Suprapubic skin (tissue), 3 donors: Measurements from ENCODE around the gene CRYBG1.

Experiments
- POLR2A ChIP-seq, 2 donors: fragments of 450-650 bp; IDR thresholded peaks; one replicate each; pipeline ENCODE4 v1.6.1; 2017; ENCODE audit warnings: antibody characterized with exemption in 2 of 2, mild to moderate bottlenecking in 2 of 2, moderate library complexity in 2 of 2
- TF ChIP-seq, protein P1 (sequence below), 2 donors: fragments of 200-600 bp in 1 of 2; fragments of 450-650 bp in 1 of 2; sonication (generic) in 1 of 2; IDR thresholded peaks; one replicate each; pipeline ENCODE4 v1.5.1; 2016 to 2019; ENCODE audit warnings: antibody characterized with exemption in 2 of 2, mild to moderate bottlenecking in 1 of 2, moderate library complexity in 1 of 2

DNA sequence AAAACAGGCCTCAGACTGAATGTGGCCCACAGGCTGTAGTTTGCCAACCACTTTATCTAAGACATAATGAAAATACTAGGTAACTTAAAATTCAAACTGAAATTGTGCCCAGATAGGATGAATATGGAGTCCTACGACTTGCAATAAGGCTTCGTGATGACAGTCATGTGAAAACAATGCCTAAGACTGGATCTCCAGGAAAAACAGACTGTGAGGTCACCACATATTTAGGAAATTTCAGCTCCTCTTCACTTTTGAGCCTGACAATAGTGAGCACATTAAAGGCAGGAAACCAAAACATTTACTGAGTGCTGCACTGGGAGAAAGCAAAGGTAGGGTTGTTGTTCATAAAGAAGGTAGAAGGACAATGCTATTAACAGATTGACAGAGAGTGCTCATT is 218.8 kb downstream of the CRYBG1 start:
- TF ChIP-seq, protein P1, sequence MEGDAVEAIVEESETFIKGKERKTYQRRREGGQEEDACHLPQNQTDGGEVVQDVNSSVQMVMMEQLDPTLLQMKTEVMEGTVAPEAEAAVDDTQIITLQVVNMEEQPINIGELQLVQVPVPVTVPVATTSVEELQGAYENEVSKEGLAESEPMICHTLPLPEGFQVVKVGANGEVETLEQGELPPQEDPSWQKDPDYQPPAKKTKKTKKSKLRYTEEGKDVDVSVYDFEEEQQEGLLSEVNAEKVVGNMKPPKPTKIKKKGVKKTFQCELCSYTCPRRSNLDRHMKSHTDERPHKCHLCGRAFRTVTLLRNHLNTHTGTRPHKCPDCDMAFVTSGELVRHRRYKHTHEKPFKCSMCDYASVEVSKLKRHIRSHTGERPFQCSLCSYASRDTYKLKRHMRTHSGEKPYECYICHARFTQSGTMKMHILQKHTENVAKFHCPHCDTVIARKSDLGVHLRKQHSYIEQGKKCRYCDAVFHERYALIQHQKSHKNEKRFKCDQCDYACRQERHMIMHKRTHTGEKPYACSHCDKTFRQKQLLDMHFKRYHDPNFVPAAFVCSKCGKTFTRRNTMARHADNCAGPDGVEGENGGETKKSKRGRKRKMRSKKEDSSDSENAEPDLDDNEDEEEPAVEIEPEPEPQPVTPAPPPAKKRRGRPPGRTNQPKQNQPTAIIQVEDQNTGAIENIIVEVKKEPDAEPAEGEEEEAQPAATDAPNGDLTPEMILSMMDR (IDR thresholded peaks at IDR 0.05): no peak
- TF ChIP-seq POLR2A (IDR thresholded peaks at IDR 0.05): no peak
